ENCODE results near the gene PACRG.

- TF ChIP-seq FOSL2 (IDR thresholded peaks at IDR 0.05) (no peak), FOSL2 (CRISPR knock-in tag; IDR thresholded peaks at IDR 0.05) (no peak), RNF2 (IDR thresholded peaks at IDR 0.05; ENCODE audit: borderline replicate concordance, low read depth) (no peak), CTCF (IDR thresholded peaks at IDR 0.05) (no peak), POLR2A (IDR thresholded peaks at IDR 0.05; ENCODE audit: low read length) (no peak), JUN (IDR thresholded peaks at IDR 0.05) (no peak), EHMT2 (IDR thresholded peaks at IDR 0.05; ENCODE audit: low read depth) (no peak), RCOR1 (IDR thresholded peaks at IDR 0.05; ENCODE audit: low read depth, low read length) (no peak), MAZ (IDR thresholded peaks at IDR 0.05; ENCODE audit: borderline replicate concordance, low read depth, low read length) (no peak), ESRRA (IDR thresholded peaks at IDR 0.05; ENCODE audit: borderline replicate concordance, low read length) (no peak), RFX5 (IDR thresholded peaks at IDR 0.05) (no peak), REST (IDR thresholded peaks at IDR 0.05) (no peak)
Measured at GRCh38 chr6:163240556-163240955, 512.8 kb downstream of the PACRG start.
